GM18867 (cell line): Measurements from ENCODE around the gene STOX2.

Experiments
- ATAC-seq: cut with Tn5 transposase; IDR thresholded peaks from one replicate; pipeline ENCODE4 v1.9.1; 2021; ENCODE audit warnings: mild to moderate bottlenecking, moderate library complexity; ENCODE audit not compliant: unreplicated experiment

The STOX2 gene

DNA sequence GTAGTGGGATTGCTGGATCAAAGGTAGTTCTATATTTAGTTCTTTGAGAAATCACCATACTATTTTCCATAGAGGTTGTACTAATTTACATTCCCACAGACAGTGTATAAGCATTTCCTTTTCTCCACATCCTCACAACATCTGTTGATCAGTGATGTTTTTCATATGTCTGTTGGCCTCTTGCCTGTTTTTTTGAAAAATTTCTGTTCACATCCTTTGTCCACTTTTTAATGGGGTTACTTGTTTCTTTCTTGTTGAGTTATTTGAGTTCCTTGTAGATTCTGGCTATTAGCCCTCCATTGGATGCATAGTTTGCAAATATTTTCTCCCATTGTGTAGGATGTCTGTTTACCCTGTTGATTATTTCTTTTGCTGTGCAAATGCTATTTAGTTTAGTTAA, 72.6 kb downstream of the STOX2 start:
- no peak for ATAC-seq

DNA sequence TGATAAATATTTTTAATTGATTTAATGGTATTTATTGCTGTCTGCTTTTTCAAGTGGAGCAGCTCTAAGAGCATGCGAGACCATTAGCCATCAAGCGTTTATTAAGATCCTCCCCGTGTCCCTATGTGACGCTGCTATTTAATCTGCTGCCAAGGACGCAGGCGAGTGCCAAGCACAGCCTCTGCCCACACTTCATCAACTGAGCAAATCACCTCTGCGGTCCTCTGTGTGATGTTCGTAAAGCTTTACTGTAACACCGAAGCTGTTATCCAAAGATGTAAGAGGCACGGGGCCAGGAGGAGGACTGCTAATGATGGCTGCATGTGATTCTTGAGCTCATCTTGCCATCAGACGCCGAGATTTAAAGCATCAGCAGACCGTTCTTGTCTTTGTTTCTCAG, 79.5 kb downstream of the STOX2 start:
- ATAC-seq: no peak

DNA sequence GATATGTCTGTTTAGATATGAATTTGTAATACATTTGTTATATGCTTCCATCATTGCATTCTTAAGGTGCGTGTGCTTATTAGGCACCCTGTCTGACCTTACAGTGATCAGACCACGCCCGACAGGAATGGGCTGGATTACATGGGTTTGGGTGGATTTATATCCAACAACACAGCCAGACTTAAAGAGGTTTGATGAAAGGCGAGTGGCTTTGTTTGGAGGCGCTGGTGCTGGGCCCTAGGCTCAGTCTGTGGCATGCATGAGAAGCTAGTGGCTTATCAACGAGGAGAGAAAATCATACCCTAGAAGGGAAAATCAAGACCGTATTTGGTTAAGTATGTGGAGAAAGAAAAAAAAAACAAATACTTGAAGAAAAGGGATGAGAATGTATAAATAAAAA, 80.7 kb downstream of the STOX2 start:
- no peak for ATAC-seq

DNA sequence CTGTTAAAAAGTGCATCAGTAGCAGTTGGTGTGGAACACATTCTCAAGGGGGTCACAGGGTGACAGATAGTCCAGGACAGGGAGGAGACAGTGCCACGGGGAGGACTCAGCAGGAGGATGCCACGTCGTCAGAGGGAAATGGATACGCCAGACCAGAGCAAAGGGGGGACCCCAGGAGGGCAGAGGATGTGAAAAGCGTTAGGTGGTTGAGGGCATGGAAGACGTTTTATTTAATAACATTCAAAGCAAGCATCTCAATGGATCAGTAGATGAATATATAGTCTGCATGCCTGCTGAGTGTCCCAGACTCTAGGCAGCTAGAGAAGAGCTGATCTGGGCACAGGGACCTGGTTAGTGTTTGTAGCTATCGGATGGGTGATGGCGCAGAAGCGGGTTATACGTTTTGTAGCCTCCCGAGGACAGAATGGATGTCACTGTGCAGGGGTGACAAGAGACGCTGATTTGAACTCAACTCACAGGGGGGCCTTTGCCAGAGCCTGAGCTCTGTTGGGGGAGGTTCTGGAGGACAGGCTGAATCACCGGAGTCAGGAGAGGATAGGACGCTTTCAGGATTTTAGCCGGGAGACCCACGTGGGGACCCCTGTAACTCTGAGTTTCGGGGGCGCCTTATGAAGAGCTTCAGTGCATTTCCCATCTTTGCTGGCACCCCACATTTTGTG, 81.3 kb downstream of the STOX2 start:
- no peak for ATAC-seq

- no peak for ATAC-seq
Measured at GRCh38 chr4:183986971-183987946, 82.2 kb downstream of the STOX2 start.

- ATAC-seq: no peak
Measured at GRCh38 chr4:183987987-183988392, 82.9 kb downstream of the STOX2 start.

GRCh38 chr4:183988874-183989273, 83.8 kb downstream of the STOX2 start:
- ATAC-seq: no peak

DNA sequence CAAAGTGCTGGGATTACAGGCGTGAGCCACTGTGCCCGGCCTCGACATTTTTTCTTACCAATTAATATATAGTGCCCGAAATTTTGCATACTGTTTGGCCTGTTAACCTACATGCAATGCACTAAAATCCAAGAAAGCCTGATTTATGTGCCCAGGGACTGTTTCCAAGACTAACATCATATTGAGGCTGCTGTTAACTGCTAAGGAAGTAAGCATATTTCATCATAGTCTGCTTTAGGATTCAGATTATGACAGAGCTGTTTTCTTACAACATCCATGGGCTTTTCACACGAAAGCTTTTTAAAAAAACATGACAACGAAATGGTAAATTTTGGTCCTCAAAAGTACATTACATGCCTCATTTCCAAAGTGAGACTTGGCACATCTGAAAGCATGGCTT, 84.4 kb downstream of the STOX2 start:
- ATAC-seq: no peak

GRCh38 chr4:183989931-183990330, 84.8 kb downstream of the STOX2 start:
- no peak for ATAC-seq

DNA sequence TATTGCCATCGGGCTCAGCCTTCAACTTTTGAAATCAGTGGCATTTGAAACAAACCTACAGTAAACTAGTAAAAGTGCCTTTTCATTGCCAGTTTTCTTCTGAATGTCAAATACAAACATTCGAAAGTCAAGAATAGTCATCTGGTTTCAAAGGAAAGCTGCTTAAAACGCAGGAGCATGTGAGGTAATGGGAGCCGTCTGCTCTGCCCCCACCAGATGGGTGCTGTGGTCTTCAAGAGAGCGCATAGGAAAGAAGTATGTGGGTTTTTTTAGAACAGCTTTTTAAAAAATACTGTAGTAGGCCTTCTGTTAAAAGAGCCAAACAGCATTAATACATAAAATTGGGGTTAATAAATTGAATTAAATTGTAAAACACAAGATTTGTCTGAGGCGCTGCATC, 88.6 kb downstream of the STOX2 start:
- no peak for ATAC-seq

DNA sequence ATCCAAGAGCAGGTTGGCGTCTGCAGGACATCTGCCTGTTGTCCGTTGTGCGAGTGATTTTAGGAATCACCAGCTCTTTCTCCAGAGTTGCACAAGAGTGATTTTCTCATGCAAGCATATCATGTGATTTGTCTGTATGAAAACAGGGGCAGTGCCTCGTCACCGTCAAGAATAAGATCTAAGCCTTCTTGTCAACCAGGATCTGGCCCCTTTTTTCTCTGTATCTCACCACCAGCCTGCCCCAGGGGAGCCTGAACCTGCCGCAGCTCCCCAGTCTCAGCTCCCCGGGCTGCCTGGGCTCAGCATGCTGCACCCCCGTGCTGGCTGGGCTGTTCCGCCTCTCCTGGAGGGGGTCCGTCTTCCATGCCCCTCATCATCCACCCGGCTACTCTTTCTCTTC, 90.5 kb downstream of the STOX2 start:
- no peak for ATAC-seq

DNA sequence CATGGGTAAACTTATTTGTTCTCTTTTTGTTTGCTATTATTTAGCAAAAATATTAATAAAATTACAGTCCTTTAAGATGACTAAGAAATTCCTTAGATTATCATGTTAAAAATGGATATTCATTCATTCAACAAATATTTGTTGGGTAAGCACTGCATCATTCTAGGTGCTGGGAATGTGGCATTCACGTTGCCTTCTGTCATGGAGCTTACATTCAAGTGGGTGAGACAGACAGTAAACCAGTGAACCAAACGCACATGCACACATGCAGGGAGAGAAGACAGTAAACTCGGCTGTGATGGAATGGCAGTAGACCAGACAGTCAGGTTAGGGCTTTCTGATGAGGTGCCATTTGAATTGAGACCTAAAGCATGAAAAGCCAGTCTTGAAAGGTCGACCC, 91.8 kb downstream of the STOX2 start:
- ATAC-seq: no peak

GRCh38 chr4:183999435-183999834, 94.3 kb downstream of the STOX2 start:
- no peak for ATAC-seq

DNA sequence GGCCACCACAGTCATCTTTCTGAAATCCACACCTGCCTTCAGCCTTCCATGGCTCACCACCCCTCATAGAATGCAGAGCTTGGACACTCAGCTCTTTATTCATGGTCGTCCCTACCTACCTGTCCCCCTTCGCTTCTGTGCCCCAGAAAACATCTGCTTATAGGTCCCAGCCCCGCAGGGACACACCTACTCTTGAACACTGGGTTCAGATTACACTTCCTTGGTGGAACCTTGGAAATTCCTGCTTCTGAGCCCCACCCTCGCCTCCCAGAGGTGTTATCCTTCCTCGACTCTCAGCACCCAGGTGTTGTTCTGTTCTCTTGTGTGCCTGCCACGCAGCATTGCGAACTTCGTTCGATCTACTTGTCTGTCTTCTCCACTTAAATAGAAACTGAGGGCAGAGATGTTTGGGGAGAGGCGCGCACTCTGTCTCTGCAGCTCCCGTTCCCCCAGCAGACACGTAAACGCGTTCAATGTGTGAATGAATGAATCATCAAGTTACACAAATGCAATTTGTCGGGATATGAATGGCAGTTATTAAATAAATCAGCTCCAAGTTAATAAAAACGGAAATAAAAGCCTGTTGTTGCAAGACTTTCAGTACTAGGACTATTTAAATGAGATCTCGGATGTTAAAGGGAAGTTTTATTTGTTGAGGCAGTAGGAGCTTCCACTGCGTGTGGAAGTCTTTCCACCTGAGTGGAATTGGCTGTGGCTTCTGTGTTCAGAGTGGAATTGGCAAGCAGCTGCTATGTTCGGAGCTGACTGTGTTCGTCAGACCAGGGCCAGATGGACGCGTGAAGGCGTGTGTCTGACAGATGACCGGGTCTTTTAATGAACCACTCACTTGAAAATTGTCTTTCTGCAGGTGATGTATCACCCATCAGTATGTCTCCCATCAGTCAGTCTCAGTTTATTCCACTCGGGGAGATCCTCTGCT, 95.6 kb downstream of the STOX2 start:
- ATAC-seq: no peak

DNA sequence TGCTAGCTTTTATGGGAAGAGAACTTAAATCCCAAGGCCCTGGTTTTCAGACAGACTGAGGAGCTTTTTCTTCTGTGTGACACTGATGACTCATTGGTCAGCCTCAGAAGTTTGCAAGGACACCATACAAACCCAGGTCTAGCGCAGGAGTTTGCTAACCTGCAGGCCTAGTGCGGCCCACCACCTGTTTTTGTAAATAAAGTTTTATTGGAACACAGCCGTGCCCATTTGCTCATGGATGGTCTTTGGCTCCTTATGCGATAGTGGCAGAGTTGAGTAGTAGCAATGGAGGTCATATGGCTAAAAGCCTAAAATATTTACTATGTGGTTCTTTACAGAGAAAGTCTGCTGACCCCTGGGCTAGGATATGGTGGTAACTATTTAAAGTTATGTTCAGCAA, 98.3 kb downstream of the STOX2 start:
- ATAC-seq: no peak

- no peak for ATAC-seq
Measured at GRCh38 chr4:184007891-184008290, 102.8 kb downstream of the STOX2 start.

DNA sequence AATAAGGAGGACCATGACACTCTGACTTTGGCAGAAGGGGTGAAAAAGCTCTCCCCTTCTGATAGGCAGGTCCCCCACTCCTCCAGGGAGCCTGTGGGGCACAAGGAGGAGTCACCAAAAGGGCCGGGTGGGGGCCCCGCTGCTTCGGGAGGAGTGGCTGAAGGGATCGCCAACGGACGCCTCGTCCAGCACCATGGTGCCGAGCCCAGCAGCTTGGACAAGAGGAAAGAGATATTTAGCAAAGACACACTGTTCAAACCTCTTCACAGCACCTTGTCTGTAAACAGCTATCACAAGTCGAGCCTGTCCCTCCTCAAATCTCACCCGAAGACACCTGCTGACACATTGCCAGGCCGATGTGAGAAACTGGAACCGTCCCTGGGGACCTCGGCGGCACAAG, 105.6 kb downstream of the STOX2 start:
- no peak for ATAC-seq

- ATAC-seq: no peak
Measured at GRCh38 chr4:184011826-184012380, 106.8 kb downstream of the STOX2 start.

GRCh38 chr4:184012937-184013336, 107.8 kb downstream of the STOX2 start:
- ATAC-seq: no peak

DNA sequence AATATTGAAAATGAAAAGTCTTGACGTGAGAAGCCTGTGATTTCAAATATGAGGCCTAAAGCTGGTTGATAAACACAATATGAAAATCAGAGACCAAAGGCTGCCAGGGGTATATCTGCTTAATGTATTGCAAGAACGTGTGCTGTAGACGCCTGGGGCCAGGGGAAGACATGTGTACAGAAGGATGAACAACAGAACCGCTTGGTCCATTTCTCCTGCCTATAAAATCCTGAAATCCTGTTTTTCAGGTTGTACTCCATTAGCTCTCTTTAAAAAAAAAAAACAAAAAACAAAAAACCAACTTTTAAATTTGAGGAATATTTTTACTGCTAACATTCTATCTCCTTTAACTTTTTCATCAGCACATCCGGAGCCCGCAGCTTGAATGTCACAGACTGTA, 109.2 kb downstream of the STOX2 start:
- no peak for ATAC-seq
